Skin epidermis (tissue), 12 donors: Measurements from ENCODE around the gene GABBR2.

Experiments used
- H3K27ac ChIP-seq, 21 experiments: fragments of 200-600 bp; sonication (generic) in 11 of 21; one replicate each; pipeline ENCODE4 v1.5.0; 2020; ENCODE audit warnings: mild to moderate bottlenecking in 3 of 21, inconsistent platforms in 2 of 21, moderate library complexity in 2 of 21
- H3K4me3 ChIP-seq, 7 experiments: fragments of 200-600 bp; sonication (generic) in 2 of 7; one replicate each; pipeline ENCODE4 v1.5.0; 2020; ENCODE audit warnings: inconsistent platforms in 2 of 7, mild to moderate bottlenecking in 2 of 7, moderate library complexity in 1 of 7

GABBR2 gene

GRCh38 chr9:98370300-98370975 lies 338.3 kb downstream of the GABBR2 start:
- H3K27ac ChIP-seq, result no peak overlapping the region
- no peak overlapping the region for H3K4me3 ChIP-seq

DNA sequence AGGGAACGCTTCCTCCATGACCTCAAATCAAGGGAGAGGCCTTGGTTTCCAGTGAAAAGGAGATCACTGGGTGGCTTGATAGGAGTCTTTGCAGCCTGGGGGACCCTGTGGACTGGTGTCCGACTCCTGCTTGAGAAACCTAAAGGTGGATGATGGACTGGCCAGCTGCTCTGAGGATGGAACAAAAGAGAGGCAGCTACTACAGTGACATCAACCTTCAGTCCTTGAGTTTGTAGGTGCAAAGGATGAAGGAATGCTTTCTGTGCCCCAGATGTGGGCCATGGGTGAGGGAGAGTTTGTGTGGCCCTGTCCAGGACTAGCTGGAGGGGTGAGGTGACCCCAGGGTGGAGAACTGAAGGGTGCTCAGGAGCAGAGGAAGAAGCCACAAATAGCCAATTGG lies 338.8 kb downstream of the GABBR2 start:
- no peak overlapping the region for H3K27ac ChIP-seq

GRCh38 chr9:98369471-98369870 lies 339.3 kb downstream of the GABBR2 start:
- Histone ChIP-seq H3K27ac (no peak overlapping the region), H3K4me3 (no peak overlapping the region)

More for the DNA sequence above, 338.8 kb downstream of the GABBR2 start:
- no peak overlapping the region for H3K4me3 ChIP-seq

DNA sequence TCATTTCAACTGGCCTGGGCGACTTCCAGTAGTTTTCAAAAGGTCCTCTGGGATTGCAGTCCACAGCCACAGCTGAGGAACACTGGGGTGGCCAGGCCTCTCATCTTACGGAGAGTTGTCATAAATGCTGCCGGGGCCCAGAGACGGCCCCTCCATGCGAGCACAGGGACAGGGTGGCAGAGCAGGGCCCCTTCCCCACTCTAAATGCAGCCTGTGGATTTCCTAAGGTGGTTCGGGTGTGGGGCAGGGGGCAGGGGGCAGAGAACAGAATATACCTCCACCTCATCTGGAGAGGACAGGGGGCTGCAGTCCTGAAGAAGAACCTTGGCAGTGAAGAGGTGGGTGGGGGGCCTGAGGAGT lies 339.7 kb downstream of the GABBR2 start:
- Histone ChIP-seq H3K4me3 (no peak overlapping the region), H3K27ac (no peak overlapping the region)

- H3K4me3 ChIP-seq, result no peak overlapping the region
- H3K27ac ChIP-seq, result no peak overlapping the region
Observed at GRCh38 chr9:98368366-98369065, 340.2 kb downstream of the GABBR2 start.

DNA sequence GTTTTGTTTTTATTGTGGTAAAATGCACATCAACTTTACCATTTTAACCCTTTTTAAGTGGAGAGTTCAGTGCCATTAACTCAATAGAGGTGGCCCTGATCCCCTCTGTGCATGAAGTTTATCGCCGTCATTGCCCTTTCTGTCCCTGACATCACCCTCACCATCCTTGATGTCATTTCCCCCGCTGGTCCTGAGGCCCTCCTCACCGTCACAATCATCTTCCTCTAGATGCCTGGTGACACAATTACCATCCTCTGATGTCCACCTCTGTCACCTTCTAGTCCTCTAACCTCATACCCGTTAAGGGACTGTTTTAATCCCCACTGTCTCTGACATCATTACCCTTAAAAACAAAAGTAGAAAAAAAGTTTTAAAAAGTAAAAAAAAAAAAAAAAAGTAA lies 340.8 kb downstream of the GABBR2 start:
- no peak overlapping the region for H3K4me3 ChIP-seq
- no peak overlapping the region for H3K27ac ChIP-seq

GRCh38 chr9:98367371-98367900 lies 341.3 kb downstream of the GABBR2 start:
- no peak overlapping the region for H3K27ac ChIP-seq

GRCh38 chr9:98365781-98366180 lies 343.0 kb downstream of the GABBR2 start:
- H3K27ac ChIP-seq, result no peak overlapping the region
- no peak overlapping the region for H3K4me3 ChIP-seq

More at GRCh38 chr9:98367371-98367900, 341.3 kb downstream of the GABBR2 start:
- H3K4me3 ChIP-seq, result no peak overlapping the region

DNA sequence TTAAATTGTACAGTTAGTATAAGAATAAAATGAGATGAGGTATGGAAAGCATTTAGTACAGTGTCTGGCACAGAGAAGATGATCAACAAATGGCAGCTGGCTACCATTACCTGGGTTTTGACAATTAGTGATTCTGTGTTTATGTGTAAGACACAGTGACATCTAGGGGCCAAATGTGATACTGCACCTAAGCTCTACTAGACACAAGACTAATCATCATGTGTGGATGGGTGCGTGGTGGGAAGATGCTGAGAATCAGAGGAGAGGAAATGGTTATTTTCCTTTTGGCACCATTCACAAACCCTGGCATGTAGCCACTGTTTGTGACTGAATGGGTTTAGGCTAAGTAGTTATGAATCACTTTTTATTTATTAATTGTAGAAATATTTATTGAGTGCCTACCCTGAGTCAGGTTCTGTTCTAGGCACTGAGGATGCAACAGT lies 343.5 kb downstream of the GABBR2 start:
- H3K4me3 ChIP-seq, result no peak overlapping the region
- H3K27ac ChIP-seq, result no peak overlapping the region

DNA sequence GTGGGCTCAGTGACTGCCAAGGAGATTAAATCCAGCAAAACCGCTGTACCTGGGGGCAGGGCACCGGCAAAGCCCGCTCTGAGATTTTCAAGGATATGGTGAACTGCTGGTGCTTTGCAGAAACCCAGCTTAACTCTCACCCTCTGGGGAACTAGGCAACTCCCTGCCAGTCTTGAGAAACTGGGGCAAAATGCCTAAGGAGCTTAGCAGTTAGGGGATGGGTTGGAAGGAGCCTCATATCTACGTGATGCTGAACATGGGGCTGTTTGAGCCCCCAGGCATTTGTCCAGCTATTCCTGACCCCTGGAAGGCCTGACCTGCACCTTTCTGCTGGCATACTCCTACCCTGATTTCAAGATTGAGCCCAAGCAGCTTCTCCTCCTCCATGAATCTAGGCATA lies 344.6 kb downstream of the GABBR2 start:
- no peak overlapping the region for H3K27ac ChIP-seq

DNA sequence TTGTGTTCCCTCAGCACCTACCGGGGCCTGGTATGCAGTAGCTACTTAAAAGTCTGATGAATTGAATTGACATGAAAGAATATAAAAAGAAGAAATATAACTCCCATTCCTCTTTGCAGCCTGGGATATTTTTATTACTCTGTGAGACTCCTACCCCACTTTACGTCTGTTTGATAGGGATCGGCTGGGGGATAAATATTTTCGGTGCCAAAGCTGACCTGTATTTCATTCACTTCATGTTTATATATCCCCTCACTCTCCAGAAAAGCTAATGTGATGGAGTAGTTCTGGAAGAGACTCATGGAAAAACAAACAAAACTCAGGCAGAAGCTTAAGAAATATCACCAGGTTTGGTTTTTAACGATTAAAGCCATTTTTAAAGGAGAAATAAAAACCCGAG lies 345.1 kb downstream of the GABBR2 start:
- Histone ChIP-seq H3K4me3 (no peak overlapping the region), H3K27ac (no peak overlapping the region)

More for the DNA sequence above, 344.6 kb downstream of the GABBR2 start:
- no peak overlapping the region for H3K4me3 ChIP-seq

DNA sequence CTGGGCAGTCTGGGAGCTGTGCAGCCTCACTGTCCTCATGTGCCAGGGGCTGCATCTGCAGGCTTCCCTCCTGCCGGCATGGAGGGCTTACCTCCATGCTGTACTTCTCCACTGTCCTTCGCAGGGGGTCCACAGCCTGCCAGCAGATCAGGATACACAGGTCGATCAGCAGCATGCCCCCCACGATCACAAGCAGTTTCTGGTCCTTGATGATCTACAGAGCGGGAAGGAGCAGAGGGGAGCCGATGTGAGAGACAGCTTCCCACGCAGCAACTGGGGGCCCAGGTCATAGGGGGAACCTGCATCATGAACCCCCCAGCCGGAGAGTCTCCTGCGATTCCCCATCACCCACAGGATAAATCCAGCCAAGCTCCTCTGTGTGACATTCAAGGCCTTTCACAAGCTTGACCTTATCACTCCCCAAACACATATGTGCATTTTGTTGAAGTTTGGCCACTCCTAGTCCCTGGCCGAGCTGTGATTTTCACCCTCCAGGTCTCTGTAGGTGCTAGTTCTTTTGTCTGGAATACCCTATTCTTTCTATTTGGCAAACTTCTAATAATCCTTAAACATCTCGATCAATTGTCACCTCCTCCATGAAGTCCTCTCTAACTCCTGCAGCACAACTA lies 346.0 kb downstream of the GABBR2 start:
- H3K4me3 ChIP-seq, result no peak overlapping the region
- no peak overlapping the region for H3K27ac ChIP-seq

- Histone ChIP-seq H3K27ac (no peak overlapping the region), H3K4me3 (no peak overlapping the region)
Observed at GRCh38 chr9:98361645-98362044, 347.1 kb downstream of the GABBR2 start.

- H3K4me3 ChIP-seq, result no peak overlapping the region
- H3K27ac ChIP-seq, result no peak overlapping the region
Observed at GRCh38 chr9:98360176-98360708, 348.5 kb downstream of the GABBR2 start.

DNA sequence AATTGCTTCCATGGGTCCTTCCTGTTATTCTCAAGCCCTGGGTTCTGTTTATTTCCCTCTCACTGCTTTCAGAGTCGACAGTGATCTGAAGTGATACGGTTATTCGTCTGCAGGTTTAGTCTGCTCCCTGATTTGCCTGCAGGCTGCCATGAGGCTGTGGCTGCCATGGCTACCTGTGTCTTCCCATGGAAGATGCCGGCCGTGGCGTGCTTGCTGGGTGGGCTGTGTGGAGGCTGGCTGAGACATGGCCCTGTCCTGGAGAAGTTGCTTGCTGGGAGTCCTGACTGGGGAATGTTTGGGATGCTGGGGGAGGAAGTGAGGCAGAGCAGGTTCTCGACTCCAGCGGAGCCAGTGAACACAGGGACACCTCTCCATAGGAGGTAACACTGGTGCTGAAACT lies 349.2 kb downstream of the GABBR2 start:
- no peak overlapping the region for H3K4me3 ChIP-seq
- H3K27ac ChIP-seq, result no peak overlapping the region

DNA sequence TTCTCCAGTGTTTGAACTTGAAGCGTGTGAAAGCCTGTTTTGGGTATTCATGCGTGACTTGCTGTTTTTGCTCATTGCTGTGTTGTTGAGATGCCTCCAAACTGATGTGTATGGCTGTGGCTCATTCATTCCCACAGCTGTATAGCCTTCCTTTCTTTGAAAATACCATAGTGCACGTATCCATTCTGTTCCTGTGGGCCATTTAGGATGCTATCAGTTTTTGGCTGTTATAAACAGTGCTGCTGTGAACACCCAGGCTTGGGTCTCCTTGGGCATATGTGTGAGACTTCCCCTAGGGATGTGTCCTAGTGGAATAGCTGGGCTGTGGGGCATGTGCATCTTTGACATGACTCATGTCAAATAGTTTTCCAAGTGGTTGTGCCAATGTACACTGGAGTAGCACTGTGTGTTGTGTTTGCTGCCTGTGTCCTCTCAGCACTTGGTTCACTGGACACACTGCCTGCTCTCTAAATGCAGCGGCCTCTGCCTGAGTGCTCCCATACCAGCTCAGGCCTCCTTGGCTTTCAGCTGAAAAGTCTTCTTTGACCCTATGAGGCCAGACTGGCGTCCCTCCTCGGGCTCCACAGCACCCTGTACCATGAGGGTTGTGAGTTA lies 350.7 kb downstream of the GABBR2 start:
- Histone ChIP-seq H3K27ac (no peak overlapping the region), H3K4me3 (no peak overlapping the region)

DNA sequence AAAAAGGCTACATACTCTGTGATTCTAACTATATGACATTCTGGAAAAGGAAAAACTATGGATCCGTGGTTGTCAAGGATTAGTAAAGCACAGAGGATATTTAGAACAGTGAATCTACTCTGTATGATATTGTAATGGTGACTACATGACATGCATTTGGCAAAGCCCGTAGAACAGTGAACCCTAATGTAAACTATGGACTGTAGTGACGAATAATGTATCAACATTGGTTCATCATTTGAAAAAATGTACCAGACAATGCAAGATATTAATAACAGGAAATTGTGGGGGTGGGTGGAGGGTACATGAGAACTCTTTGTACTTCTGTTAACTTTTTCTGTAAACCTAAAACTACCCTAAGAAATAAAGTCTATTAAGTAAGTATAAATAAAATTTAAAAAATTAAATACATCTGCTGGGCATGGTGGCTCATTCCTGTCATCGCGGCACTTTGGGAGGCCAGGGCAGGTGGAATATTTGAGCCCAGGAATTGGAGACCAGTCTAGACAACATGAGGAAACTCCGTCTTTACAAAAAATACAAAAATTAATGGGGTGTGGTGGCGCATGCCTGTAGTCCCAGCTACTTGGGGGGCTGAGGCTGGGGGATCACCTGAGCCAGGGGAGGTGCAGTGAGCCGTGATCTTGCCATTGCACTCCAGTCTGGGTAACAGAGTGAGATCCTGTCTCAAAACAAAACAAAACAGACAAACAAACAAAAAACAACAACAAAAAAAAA lies 351.6 kb downstream of the GABBR2 start:
- Histone ChIP-seq H3K27ac (no peak overlapping the region), H3K4me3 (no peak overlapping the region)

DNA sequence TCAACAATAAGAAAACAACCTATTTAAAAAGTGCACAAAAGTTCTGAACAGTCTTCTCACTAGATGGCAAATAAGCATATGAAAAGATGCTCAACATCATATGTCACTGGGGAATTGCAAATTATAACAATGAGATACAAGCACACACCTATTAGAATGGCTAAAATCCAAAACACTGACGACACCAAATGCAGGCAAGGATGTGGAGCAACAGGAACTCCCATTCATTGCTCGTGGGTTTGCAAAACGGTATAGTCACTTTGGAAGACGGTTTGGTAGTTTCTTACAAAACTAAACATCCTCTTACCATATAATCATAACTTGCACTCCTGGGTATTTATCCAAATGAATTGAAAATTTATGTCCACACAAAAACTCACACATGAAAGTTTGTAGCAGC lies 352.4 kb downstream of the GABBR2 start:
- no peak overlapping the region for H3K27ac ChIP-seq
- H3K4me3 ChIP-seq, result no peak overlapping the region

- Histone ChIP-seq H3K27ac (no peak overlapping the region), H3K4me3 (no peak overlapping the region)
Observed at GRCh38 chr9:98351370-98351769, 357.4 kb downstream of the GABBR2 start.

DNA sequence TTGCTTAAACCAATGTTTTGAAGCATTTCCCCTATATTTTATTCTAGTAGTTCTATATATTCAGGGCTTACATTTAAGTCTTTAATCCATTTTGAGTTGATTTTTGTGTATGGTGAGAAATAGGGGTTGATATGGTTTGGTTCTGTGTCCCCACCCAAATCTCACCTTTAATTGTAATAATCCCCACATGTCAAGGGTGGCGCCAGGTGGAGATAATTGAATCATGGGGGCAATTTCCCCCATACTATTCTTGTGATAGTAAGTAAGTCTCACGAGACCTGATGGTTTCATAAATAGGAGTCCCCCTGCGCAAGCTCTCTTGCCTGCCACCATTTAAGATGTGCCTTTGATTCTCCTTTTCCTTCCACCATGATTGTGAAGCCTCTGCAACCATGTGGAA lies 361.1 kb downstream of the GABBR2 start:
- Histone ChIP-seq H3K27ac (no peak overlapping the region), H3K4me3 (no peak overlapping the region)
